Panc1 (cell line): ENCODE results near the gene NGEF. TPM values are rescaled to one million over a fixed set of nuclear protein-coding genes. Genes with fewer than 3 reads are reported as not detected.

Source experiments
- ATAC-seq: fragments of 200-7000 bp; cut with Tn5 transposase; 2 replicates; pipeline ENCODE4 v1.9.1; 2020; ENCODE audit warnings: mild to moderate bottlenecking, moderate library complexity
- BruUV-seq: library from RNA; stranded (reverse); fragments of 400-500 nt; replicated peaks from 2 replicates; lab custom pipeline; 2021; lab: Mats Ljungman, UMichigan
- CTCF ChIA-PET: fragments of 300-600 bp; sonication (Branson Sonifier 250); formaldehyde crosslinking; loops from one replicate; lab custom pipeline; 2022; ENCODE audit warnings: antibody characterized with exemption; lab: Charles Lee
- POLR2A ChIA-PET: fragments of 300-600 bp; sonication (Branson Sonifier 250); formaldehyde crosslinking; loops from one replicate; lab custom pipeline; 2022; ENCODE audit warnings: antibody characterized with exemption; lab: Charles Lee
- DNase-seq: peaks from one replicate; pipeline ENCODE4 v3.0.0-alpha.2; 2010; ENCODE audit warnings: low read depth, low spot score
- H3K27ac ChIP-seq: 2 replicates; pipeline ENCODE4 v1.5.1; 2011; ENCODE audit warnings: mild to moderate bottlenecking, low read length, inconsistent platforms
- H3K27me3 ChIP-seq: fragments of 200-500 bp; sonication (Bioruptor generic); 2 replicates; pipeline ENCODE4 v1.6.0; 2014; ENCODE audit warnings: low read length, inconsistent platforms; ENCODE audit not compliant: control insufficient read depth, insufficient read depth
- H3K36me3 ChIP-seq: fragments of 200-500 bp; sonication (Bioruptor generic); 2 replicates; pipeline ENCODE4 v1.5.1; 2014; ENCODE audit warnings: inconsistent platforms, mild to moderate bottlenecking, low read length, moderate library complexity; ENCODE audit not compliant: control insufficient read depth, insufficient read depth
- H3K4me1 ChIP-seq: 2 replicates; pipeline ENCODE4 v1.5.1; 2011; ENCODE audit warnings: inconsistent platforms, mild to moderate bottlenecking, low read length, moderate library complexity; ENCODE audit not compliant: control insufficient read depth, insufficient read depth
- H3K4me3 ChIP-seq, 2 experiments: 2 replicates each; pipeline ENCODE4 v1.5.1; 2011 to 2012; ENCODE audit warnings: low read depth in 2 of 2, low read length in 2 of 2, mild to moderate bottlenecking in 2 of 2, inconsistent platforms in 1 of 2, moderate library complexity in 1 of 2
- H3K9me3 ChIP-seq: fragments of 200-500 bp; sonication (Bioruptor generic); 2 replicates; pipeline ENCODE4 v1.5.1; 2014; ENCODE audit warnings: low read depth, mild to moderate bottlenecking, inconsistent platforms, low read length, moderate library complexity; ENCODE audit not compliant: control insufficient read depth, insufficient read depth
- CTCF ChIP-seq: fragments of 450-650 bp; IDR thresholded peaks from 2 replicates; pipeline ENCODE4 v1.5.1; 2017; ENCODE audit warnings: mild to moderate bottlenecking
- POLR2AphosphoS5 ChIP-seq: IDR thresholded peaks from 2 replicates; pipeline ENCODE4 v1.6.1; 2012; ENCODE audit warnings: mild to moderate bottlenecking, low read depth, low read length, moderate library complexity
- SIN3A ChIP-seq: IDR thresholded peaks from 2 replicates; pipeline ENCODE4 v1.6.1; 2012; ENCODE audit warnings: low read depth, mild to moderate bottlenecking, low read length, moderate library complexity, borderline replicate concordance; ENCODE audit not compliant: insufficient read depth
- TCF7L2 ChIP-seq: IDR thresholded peaks from 2 replicates; pipeline ENCODE4 v1.6.1; 2011; ENCODE audit warnings: mild to moderate bottlenecking, low read depth, low read length, inconsistent platforms
- in situ Hi-C: cut with HindIII; loops from 2 replicates; pipeline ENCODE4 v1.10.0; 2016; ENCODE audit warnings: low sequenced_read_pairs, low pct_unique_long_range_greater_than_20kb
- intact Hi-C: fragments of 100-400 bp; cut with micrococcal nuclease; formaldehyde crosslinking; loops from one replicate; pipeline ENCODE4 v1.10.0; 2022; ENCODE audit not compliant: unreplicated experiment
- total RNA-seq: library from RNA; stranded (reverse); gene quantifications from one replicate; pipeline ENCODE4 v1.2.1, GENCODE V29; 2021; ENCODE audit not compliant: unreplicated experiment
- TF ChIP-seq, protein P1 (sequence below), 2 experiments: IDR thresholded peaks; 2 replicates each; pipeline ENCODE4 v1.6.1; 2011 to 2012; ENCODE audit warnings: low read depth in 2 of 2, control low read depth in 1 of 2, low read length in 1 of 2, mild to moderate bottlenecking in 1 of 2, moderate library complexity in 1 of 2; ENCODE audit not compliant: insufficient read depth in 1 of 2

The NGEF gene
- total RNA-seq, 1 experiment from 2014 or later = 17.8 TPM

DNA sequence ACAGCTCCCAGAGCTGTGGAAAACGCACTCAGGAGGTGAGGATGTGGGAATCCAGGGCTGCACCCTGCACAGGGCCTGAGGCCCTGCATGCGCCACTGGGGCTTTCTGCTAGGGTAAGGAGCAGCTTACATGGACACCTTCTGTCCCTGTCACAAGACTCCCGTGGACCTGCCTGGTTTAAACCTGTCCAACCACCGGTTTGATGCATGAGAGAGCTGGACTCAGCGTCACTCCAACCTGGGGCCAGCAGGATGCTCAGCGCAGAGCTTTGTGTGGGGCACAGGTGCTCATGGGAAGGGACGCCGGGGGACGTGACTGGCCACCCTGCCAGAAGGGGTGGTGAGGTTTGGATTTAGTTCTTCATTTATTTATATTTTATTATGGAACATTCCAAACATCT is 118.8 kb downstream of the NGEF start:
- ATAC-seq (no peak), DNase-seq (no peak)
- in situ Hi-C loops = no loop called here
- H3K36me3 ChIP-seq = no peaks in the 10 kb centered on the region
- intact Hi-C loops = no loop called here
- H3K27me3 ChIP-seq = no peaks in the 10 kb centered on the region
- no peaks in the 10 kb centered on the region for H3K4me1 ChIP-seq
- H3K27ac ChIP-seq = no peak overlapping the region
- ChIA-PET CTCF (interaction anchor here (0.7 kb wide), 1 partner anchor 14 kb away, joined by 3 read pairs; no protein-coding TSS in a partner anchor), POLR2A (no interaction called here)
- TF ChIP-seq TCF7L2 (no peak), POLR2AphosphoS5 (no peak), SIN3A (no peak), CTCF (no peak)
- TF ChIP-seq, protein P1, sequence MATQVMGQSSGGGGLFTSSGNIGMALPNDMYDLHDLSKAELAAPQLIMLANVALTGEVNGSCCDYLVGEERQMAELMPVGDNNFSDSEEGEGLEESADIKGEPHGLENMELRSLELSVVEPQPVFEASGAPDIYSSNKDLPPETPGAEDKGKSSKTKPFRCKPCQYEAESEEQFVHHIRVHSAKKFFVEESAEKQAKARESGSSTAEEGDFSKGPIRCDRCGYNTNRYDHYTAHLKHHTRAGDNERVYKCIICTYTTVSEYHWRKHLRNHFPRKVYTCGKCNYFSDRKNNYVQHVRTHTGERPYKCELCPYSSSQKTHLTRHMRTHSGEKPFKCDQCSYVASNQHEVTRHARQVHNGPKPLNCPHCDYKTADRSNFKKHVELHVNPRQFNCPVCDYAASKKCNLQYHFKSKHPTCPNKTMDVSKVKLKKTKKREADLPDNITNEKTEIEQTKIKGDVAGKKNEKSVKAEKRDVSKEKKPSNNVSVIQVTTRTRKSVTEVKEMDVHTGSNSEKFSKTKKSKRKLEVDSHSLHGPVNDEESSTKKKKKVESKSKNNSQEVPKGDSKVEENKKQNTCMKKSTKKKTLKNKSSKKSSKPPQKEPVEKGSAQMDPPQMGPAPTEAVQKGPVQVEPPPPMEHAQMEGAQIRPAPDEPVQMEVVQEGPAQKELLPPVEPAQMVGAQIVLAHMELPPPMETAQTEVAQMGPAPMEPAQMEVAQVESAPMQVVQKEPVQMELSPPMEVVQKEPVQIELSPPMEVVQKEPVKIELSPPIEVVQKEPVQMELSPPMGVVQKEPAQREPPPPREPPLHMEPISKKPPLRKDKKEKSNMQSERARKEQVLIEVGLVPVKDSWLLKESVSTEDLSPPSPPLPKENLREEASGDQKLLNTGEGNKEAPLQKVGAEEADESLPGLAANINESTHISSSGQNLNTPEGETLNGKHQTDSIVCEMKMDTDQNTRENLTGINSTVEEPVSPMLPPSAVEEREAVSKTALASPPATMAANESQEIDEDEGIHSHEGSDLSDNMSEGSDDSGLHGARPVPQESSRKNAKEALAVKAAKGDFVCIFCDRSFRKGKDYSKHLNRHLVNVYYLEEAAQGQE (IDR thresholded peaks at IDR 0.05; ENCODE audit: insufficient read depth in 1 of 2, low read depth in 2 of 2, low read length in 1 of 2) = no peak
- no peak overlapping the region for H3K4me3 ChIP-seq
- BruUV-seq = no TSS peak
- no peaks in the 10 kb centered on the region for H3K9me3 ChIP-seq

GRCh38 chr2:232893834-232894233 is 119.2 kb downstream of the NGEF start:
- intact Hi-C loops = no loop called here
- no TSS peak for BruUV-seq
- ChIA-PET POLR2A (no interaction called here), CTCF (interaction anchor here (0.5 to 0.7 kb wide), 2 partner anchors 14 to 504 kb away, joined by 3 read pairs; no protein-coding TSS in a partner anchor)
- no peak for TF ChIP-seq SIN3A
- TF ChIP-seq, protein P1 (IDR thresholded peaks at IDR 0.05; ENCODE audit: insufficient read depth in 1 of 2, low read depth in 2 of 2, low read length in 1 of 2) = no peak
- TF ChIP-seq POLR2AphosphoS5 = no peak
- TF ChIP-seq TCF7L2 = no peak
- no peak for TF ChIP-seq CTCF
- Histone ChIP-seq H3K27me3 (no peaks in the 10 kb centered on the region), H3K4me3 (no peak overlapping the region), H3K27ac (no peak overlapping the region), H3K9me3 (no peaks in the 10 kb centered on the region), H3K36me3 (no peaks in the 10 kb centered on the region), H3K4me1 (no peaks in the 10 kb centered on the region)
- DNase-seq (no peak), ATAC-seq (no peak)
- in situ Hi-C loops = no loop called here
